ENCODE results near the gene PDE8A. TPM values are rescaled to one million over a fixed set of nuclear protein-coding genes. Genes with fewer than 3 reads are reported as not detected.

PDE8A gene
- total and polyA plus RNA-seq, 2 experiments from 2014 or later: 5.6 to 7.5 TPM

GRCh38 chr15:84961114-84961452, 20.6 kb upstream of the PDE8A start (continued):
- no peak for TF ChIP-seq ZNF114 (CRISPR knock-in tag; IDR thresholded peaks at IDR 0.05)

GRCh38 chr15:84961707-84962106, 19.9 kb upstream of the PDE8A start:
- no peak overlapping the region for H3K4me3 ChIP-seq
- Mint-ChIP-seq H3K27me3 (ENCODE audit: insufficient read depth, low read depth, poor library complexity) (no peaks in the 10 kb centered on the region), H3K4me1 (peaks cover 29% of the 10 kb centered on the region), H3K4me3 (no peak overlapping the region), H3K9me3 (peaks cover 15% of the 10 kb centered on the region), H3K27ac (no peak overlapping the region; the same call in 1 of the 2 replicates), H3K36me3 (ENCODE audit: low read depth) (peaks cover 5% of the 10 kb centered on the region)
- TF ChIP-seq ETS1 (IDR thresholded peaks at IDR 0.05) (no peak), POLR2AphosphoS5 (IDR thresholded peaks at IDR 0.05; ENCODE audit: low read depth) (no peak), EZH2phosphoT487 (IDR thresholded peaks at IDR 0.05; ENCODE audit: unreplicated experiment) (no peak), REST (IDR thresholded peaks at IDR 0.05; ENCODE audit: unreplicated experiment) (no peak), CREB1 (CRISPR knock-in tag; IDR thresholded peaks at IDR 0.05; ENCODE audit: low read depth) (no peak), CTCF (conservative IDR thresholded peaks at IDR 0.05; ENCODE audit: low read depth in 2 of 2) (no peak), NANOG (IDR thresholded peaks at IDR 0.05; ENCODE audit: borderline replicate concordance) (no peak), ZNF331 (CRISPR knock-in tag; IDR thresholded peaks at IDR 0.05; ENCODE audit: low read depth) (no peak), ZNF114 (CRISPR knock-in tag; IDR thresholded peaks at IDR 0.05) (no peak), STAT1 (IDR thresholded peaks at IDR 0.05; ENCODE audit: unreplicated experiment) (no peak), ZNF462 (CRISPR knock-in tag; IDR thresholded peaks at IDR 0.05) (no peak), JUNB (IDR thresholded peaks at IDR 0.05; ENCODE audit: unreplicated experiment) (no peak)
- peak overlapping the region; percentile 29; the same call in 1 of the 2 replicates for H2AFZ ChIP-seq
- no peaks in the 10 kb centered on the region for H4K20me1 ChIP-seq (replicated peaks; ENCODE audit: insufficient read depth)
- H3K27me3 ChIP-seq (ENCODE audit: insufficient read depth): no peaks in the 10 kb centered on the region
- no peaks in the 10 kb centered on the region for H3K79me2 ChIP-seq (replicated peaks; ENCODE audit: insufficient read depth)
- peaks cover 26% of the 10 kb centered on the region for H3K4me1 ChIP-seq (ENCODE audit: insufficient read depth)
- H3K27ac ChIP-seq (ENCODE audit: low read depth): no peak overlapping the region
- DNase-seq (ENCODE audit: low spot score) (no peak), ATAC-seq (no peak)
- no peaks in the 10 kb centered on the region; the same call in 1 of the 2 replicates for H3F3A ChIP-seq (replicated peaks; ENCODE audit: low read depth)
- no peaks in the 10 kb centered on the region for H3K36me3 ChIP-seq (ENCODE audit: insufficient read depth)
- no peaks in the 10 kb centered on the region; the same call in 1 of the 2 replicates for H3K9me2 ChIP-seq (ENCODE audit: insufficient read depth)
- H3K4me2 ChIP-seq: no peak overlapping the region
